HG03432 (cell line): ENCODE results near the gene QKI.

ENCODE experiments used
- ATAC-seq: cut with Tn5 transposase; IDR thresholded peaks from one replicate; pipeline ENCODE4 v1.9.1; 2021; ENCODE audit warnings: mild to moderate bottlenecking, moderate library complexity; ENCODE audit not compliant: unreplicated experiment

Gene QKI

GRCh38 chr6:163390770-163391169 lies 23.7 kb upstream of the QKI start:
- ATAC-seq = no peak

- ATAC-seq = no peak
Observed at GRCh38 chr6:163391985-163392384, 22.5 kb upstream of the QKI start.

- no peak for ATAC-seq
Observed at GRCh38 chr6:163392533-163392932, 22.0 kb upstream of the QKI start.

DNA sequence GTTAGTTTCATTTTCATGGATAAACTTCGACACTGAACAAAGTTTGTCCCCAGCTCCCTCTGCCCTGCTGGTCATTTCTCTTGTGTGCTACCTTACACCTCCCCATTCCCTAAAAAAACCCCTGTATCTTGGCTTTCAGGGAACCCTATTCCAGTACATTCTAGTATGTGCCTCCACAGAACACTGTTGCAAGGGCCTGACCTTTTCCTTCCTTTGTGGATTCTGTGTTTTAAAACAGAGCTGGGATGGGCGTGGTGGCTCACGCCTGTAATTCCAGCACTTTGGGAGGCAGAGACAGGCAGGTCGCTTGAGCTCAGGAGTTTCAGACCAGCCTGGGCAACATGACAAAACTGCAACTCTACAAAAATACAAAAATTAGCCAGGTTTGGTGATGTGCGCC lies 20.6 kb upstream of the QKI start:
- no peak for ATAC-seq

GRCh38 chr6:163394659-163395058 lies 19.9 kb upstream of the QKI start:
- no peak for ATAC-seq

DNA sequence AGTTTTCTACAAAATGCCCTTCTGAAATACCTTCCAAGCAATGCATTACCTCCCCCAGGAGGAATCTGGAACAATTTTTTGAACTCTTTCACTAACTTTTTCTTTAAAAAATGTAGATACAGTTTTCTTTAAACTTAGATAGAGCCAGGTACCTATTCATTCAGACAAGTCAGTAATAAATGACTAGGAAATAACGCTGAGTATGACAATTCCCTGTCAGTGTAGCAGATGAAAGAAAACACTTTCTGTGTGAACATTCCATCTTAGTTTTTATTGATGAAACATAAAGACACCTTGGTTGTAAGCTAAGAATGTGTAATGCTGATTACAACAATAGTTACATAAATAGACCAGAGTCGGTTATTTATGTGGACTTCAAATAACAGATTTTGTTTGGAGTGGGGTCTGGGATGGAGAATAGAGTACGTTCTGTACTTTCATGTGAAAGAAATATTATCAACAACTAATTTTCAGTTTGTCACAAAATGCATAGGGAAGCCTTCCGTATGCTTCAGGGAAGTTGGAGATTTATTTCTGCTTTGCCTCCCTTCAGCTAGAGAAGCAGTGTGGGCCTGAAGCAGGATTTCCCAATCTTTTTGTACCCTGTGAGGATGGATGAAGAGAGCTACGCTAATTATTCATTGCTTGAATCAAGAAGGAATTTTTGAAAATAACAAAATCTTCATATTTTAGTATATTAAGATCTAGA lies 19.2 kb upstream of the QKI start:
- no peak for ATAC-seq

DNA sequence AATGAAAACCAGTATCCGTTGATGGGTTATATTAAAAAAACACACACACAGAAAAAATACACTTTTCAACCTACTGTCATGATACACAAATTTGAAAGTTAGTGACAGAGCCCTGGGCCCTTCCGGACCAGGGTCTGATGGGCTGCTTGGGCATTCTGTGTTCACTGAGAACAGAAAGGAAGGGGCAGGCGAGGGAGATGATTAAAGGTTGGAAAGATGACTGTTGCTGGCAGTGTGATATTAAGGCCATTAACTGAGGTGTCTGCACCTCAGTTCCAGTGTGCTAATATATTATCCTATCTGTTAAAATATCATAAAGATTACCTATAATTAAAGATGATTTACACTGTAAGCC lies 18.7 kb upstream of the QKI start:
- no peak for ATAC-seq

- no peak for ATAC-seq
Observed at GRCh38 chr6:163397326-163397725, 17.2 kb upstream of the QKI start.

- ATAC-seq = no peak
Observed at GRCh38 chr6:163398115-163398514, 16.4 kb upstream of the QKI start.

DNA sequence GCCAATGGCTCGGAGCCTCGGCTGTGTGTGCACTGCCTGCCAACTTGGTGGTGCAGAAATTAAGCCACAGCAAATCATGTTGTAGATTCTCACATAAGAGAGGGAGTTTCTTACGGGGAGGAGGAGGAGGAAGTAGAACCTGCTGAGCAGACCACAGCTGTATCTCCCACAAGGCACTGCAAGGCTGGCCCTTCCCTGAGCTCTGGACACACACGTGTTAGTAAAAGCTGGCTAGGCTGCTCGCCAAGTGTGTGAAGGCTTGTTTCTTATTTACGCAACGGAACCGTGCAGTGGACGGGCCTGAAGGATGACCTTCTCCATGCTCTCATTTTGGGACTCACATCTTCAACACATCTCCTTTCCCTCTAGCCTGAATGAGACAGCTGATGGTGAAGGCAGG lies 15.7 kb upstream of the QKI start:
- peak; percentile 69 for ATAC-seq

DNA sequence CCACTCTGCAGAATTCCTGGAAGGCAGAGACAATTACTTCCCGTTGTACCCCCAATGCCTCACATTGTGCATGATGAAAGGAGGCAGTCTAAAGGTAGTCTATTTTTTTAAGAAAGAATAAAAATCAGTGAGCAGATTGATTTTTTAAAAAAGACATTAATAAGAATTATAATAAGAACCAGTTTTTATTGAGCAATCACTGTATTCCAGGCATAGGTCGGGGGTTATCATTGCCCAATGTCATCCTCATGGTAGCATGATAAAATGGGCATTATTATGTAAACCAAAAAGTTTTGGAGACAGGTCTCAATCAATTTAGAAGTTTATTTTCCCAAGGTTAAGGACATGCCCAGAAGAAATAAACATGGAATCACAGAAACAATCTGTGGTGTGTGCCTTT lies 14.0 kb upstream of the QKI start:
- no peak for ATAC-seq

DNA sequence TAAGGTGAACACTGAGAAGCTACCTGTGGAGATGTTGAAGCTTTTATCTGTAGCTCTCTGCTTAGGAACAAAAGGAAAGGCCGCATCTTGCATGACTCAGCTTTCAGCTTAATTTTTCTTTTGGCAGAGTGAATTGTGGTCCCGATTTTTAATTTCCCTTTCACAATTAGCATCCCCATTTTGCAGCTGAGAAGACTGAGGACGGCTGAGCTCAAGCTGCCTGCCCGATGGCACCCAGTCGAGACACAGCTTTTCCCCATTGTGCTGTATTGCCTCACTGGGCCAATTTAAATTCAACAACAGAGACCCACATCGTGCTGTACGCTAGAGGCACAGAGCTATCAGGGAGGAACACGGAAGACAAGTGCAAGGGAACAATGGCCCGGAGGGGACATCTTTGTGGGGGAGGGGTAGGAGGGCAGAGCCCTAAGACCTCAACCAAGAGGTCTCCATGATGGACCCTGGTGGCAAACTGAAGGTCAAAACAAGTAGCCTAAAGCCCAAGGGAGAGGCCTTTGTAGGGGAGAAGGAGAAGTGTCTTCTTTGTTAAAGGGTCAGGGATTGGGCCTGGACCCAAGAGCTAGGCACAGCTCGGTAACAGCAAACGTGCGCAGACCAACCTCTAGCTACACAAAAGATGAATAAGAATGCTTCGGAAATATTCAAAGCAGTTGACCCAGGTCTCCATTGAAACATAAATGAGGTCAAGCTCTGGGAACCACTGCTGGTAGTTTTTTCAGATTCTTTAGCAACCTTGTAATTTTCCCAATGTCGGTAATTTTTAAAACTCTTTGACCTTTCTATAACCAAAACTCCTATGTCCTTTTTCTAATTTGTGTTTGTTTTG lies 13.3 kb upstream of the QKI start:
- ATAC-seq = no peak

- ATAC-seq = no peak
Observed at GRCh38 chr6:163402616-163403015, 11.9 kb upstream of the QKI start.

DNA sequence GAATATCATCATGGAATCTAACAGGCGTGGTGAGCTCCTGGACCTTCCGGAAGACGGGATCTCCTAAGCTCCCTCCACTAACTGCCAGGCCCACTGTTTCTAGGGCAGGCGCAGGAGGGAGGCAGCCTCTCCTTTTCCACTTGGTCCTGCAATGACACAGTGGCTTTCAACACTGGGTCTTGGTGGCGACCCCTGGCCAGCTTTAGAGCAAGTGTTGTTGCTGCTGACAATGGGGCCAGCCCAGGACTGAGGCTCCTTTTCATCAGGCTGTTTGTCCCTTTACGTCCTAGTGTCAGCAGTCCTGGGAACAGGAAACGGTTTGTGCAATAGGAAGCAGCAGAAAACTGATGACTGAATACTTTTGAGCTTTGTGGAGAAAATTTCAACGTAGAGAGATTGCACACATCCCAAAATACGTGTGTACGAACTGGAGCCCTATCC lies 9.7 kb upstream of the QKI start:
- no peak for ATAC-seq

- ATAC-seq = peak; percentile 91
Observed at GRCh38 chr6:163405412-163406309, 8.9 kb upstream of the QKI start.

DNA sequence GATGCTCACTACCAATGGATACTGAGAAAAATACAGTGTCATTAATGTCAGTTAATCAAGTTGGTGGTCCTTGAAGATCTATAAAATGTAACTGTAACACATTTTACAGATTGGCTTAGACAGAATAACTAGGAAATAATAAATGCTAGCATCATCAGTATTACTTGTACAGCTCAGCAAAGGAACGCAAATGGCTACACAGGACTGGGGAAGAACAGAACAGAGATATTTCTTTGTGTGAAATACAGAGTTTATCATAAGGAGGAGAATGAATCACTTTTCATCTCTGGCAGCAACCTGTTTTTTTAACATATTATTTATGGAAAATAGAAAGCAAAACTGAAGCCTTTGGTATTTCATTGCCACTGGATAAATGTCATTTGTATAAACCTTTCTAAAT lies 8.2 kb upstream of the QKI start:
- ATAC-seq = peak; percentile 17

DNA sequence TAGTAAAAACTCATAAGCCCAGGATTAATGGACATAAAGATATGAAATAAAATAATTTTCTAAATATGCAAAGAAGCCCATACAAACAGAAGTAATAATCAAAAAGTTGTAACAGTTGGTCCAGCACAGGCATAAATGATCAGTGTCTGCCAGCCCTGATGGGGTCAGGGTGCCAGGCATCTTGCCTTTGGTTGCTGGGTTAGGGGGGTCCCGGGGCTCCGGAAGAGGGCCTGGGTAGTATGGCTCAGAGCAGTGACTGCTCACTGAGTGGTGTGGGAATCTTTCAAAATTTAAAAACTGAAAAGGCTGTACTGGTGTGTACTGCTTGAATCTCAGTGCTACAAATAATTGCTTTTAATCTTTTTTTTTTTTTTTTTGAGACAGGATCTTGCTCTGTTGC lies 7.7 kb upstream of the QKI start:
- ATAC-seq = no peak

- ATAC-seq = no peak
Observed at GRCh38 chr6:163408352-163408991, 6.0 kb upstream of the QKI start.

DNA sequence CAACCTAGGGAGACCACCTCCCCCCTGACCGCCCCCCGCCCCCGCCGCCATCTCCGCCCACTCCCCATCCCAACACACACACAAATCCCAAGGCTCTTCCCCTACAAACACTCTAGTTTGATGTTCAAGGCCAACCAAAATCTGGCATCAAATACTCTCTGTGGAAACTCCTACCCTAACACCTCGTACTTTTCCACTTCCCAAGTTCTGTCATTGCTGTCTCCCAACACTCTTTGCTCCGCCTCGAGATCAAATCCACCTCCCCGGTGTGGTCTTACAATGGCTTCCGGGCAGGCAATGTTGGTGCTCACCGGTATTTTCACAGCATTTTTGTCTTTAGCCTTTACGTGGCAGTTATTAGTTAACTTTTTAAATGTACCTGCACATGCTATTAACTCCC lies 4.8 kb upstream of the QKI start:
- no peak for ATAC-seq

GRCh38 chr6:163412341-163412740 lies 2.2 kb upstream of the QKI start:
- no peak for ATAC-seq

GRCh38 chr6:163412801-163413344 lies 1.6 kb upstream of the QKI start:
- ATAC-seq = no peak
